ENCODE results near the gene CLN6. TPM values are rescaled to one million over a fixed set of nuclear protein-coding genes. Genes with fewer than 3 reads are reported as not detected.
"Not testable (repeated sequence)": the region's sequence is repeated elsewhere in the genome, so short reads cannot be mapped to it uniquely, and the experiment has no call there.

The CLN6 gene
- total RNA-seq, 1 experiment from 2014 or later, result 68.7 TPM

DNA sequence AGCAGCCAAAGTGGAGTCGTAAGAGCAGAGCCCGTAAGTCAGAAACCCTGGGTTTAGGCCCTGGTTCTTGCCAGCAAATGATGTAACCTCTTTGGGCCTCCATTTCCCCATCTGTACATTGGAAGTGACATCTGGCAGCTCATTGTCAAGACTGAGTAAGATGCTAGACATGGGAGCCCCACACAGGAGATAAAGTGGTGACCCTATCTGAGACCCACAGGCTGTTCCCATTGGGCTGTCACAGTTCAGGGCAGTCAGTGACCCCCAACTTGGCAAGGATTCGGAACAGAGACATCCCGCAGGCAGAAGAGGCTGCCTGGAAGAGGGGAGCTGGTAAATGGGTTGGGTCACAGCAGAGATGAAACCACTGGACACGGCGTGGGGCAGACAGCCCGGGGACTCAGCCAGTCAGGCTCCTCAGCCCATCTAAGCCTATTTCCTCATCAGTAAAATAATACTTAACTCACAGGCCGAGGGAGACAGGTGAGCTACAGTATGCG lies 1.8 kb downstream of the CLN6 start:
- no peaks in the 10 kb centered on the region for H3K36me3 ChIP-seq (ENCODE audit: control insufficient read depth, insufficient read depth, low read length)
- in situ Hi-C loops (cut with HindIII; ENCODE audit: low pct_unique_long_range_greater_than_20kb, low sequenced_read_pairs), result no loop called here
- no peaks in the 10 kb centered on the region for H3K27me3 ChIP-seq (ENCODE audit: control insufficient read depth, insufficient read depth, low read length)
- ATAC-seq (no peak), DNase-seq (ENCODE audit: low read depth, low spot score) (no peak)
- TF ChIP-seq POLR2AphosphoS5 (IDR thresholded peaks at IDR 0.05; ENCODE audit: low read depth, low read length) (no peak), CTCF (IDR thresholded peaks at IDR 0.05) (no peak), SIN3A (IDR thresholded peaks at IDR 0.05; ENCODE audit: borderline replicate concordance, insufficient read depth, low read depth, low read length) (no peak), TCF7L2 (IDR thresholded peaks at IDR 0.05; ENCODE audit: low read depth, low read length) (no peak)
- TF ChIP-seq, protein P1, sequence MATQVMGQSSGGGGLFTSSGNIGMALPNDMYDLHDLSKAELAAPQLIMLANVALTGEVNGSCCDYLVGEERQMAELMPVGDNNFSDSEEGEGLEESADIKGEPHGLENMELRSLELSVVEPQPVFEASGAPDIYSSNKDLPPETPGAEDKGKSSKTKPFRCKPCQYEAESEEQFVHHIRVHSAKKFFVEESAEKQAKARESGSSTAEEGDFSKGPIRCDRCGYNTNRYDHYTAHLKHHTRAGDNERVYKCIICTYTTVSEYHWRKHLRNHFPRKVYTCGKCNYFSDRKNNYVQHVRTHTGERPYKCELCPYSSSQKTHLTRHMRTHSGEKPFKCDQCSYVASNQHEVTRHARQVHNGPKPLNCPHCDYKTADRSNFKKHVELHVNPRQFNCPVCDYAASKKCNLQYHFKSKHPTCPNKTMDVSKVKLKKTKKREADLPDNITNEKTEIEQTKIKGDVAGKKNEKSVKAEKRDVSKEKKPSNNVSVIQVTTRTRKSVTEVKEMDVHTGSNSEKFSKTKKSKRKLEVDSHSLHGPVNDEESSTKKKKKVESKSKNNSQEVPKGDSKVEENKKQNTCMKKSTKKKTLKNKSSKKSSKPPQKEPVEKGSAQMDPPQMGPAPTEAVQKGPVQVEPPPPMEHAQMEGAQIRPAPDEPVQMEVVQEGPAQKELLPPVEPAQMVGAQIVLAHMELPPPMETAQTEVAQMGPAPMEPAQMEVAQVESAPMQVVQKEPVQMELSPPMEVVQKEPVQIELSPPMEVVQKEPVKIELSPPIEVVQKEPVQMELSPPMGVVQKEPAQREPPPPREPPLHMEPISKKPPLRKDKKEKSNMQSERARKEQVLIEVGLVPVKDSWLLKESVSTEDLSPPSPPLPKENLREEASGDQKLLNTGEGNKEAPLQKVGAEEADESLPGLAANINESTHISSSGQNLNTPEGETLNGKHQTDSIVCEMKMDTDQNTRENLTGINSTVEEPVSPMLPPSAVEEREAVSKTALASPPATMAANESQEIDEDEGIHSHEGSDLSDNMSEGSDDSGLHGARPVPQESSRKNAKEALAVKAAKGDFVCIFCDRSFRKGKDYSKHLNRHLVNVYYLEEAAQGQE (IDR thresholded peaks at IDR 0.05; ENCODE audit: insufficient read depth in 1 of 2, low read depth in 2 of 2, low read length in 1 of 2), result no peak
- BruUV-seq (replicated peaks), result no TSS peak
- POLR2A ChIA-PET, result no interaction called here
- no peaks in the 10 kb centered on the region for H3K9me3 ChIP-seq (ENCODE audit: control insufficient read depth, insufficient read depth, low read depth, low read length)
- peaks cover 16% of the 10 kb centered on the region for H3K4me1 ChIP-seq (ENCODE audit: control insufficient read depth, insufficient read depth, low read length)
- H3K4me3 ChIP-seq (ENCODE audit: low read depth in 2 of 2, low read length in 2 of 2), result peak overlapping the region; percentile 83 to 89
- CTCF ChIA-PET, result interaction anchor here (0.8 kb wide), 1 partner anchor 25 kb away, joined by 3 read pairs; no protein-coding TSS in a partner anchor
- H3K27ac ChIP-seq (ENCODE audit: low read length), result peak overlapping the region; percentile 93
- intact Hi-C loops (cut with micrococcal nuclease; ENCODE audit: unreplicated experiment), result no loop called here

DNA sequence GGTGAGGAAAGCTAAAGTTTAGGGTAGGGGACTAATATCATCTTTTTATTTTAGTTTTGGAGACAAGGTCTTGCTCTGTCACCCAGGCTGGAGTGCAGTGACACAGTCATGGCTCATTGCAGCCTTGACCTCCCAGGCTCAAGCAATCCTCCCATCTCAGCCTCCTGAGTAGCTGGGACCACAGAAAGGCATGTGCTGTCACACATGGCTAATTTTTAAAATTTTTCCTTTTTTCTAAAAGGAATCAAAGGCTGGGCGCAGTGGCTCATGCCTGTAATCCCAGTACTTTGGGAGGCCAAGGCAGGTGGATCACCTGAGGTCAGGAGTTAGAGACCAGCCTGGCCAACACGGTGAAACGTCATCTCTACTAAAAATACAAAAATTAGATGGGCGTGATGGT lies 4.1 kb downstream of the CLN6 start:
- CTCF ChIA-PET; BruUV-seq (replicated peaks); ATAC-seq; H3K27ac ChIP-seq (ENCODE audit: low read length); H3K4me3 ChIP-seq (ENCODE audit: low read depth in 2 of 2, low read length in 2 of 2); H3K9me3 ChIP-seq (ENCODE audit: control insufficient read depth, insufficient read depth, low read depth, low read length); intact Hi-C loops (cut with micrococcal nuclease; ENCODE audit: unreplicated experiment); POLR2A ChIA-PET; H3K27me3 ChIP-seq (ENCODE audit: control insufficient read depth, insufficient read depth, low read length); DNase-seq (ENCODE audit: low read depth, low spot score); H3K36me3 ChIP-seq (ENCODE audit: control insufficient read depth, insufficient read depth, low read length); in situ Hi-C loops (cut with HindIII; ENCODE audit: low pct_unique_long_range_greater_than_20kb, low sequenced_read_pairs): not testable (repeated sequence)
- peaks cover 14% of the 10 kb centered on the region for H3K4me1 ChIP-seq (ENCODE audit: control insufficient read depth, insufficient read depth, low read length)

GRCh38 chr15:68224546-68225250 lies 4.8 kb downstream of the CLN6 start:
- Histone ChIP-seq H3K27ac (ENCODE audit: low read length) (no peak overlapping the region), H3K27me3 (ENCODE audit: control insufficient read depth, insufficient read depth, low read length) (no peaks in the 10 kb centered on the region), H3K36me3 (ENCODE audit: control insufficient read depth, insufficient read depth, low read length) (no peaks in the 10 kb centered on the region), H3K4me3 (ENCODE audit: low read depth in 2 of 2, low read length in 2 of 2) (no peak overlapping the region), H3K9me3 (ENCODE audit: control insufficient read depth, insufficient read depth, low read depth, low read length) (no peaks in the 10 kb centered on the region), H3K4me1 (ENCODE audit: control insufficient read depth, insufficient read depth, low read length) (peaks cover 10% of the 10 kb centered on the region; the same call in 1 of the 2 replicates)
- POLR2A ChIA-PET, result no interaction called here
- in situ Hi-C loops (cut with HindIII; ENCODE audit: low pct_unique_long_range_greater_than_20kb, low sequenced_read_pairs), result no loop called here
- DNase-seq (ENCODE audit: low read depth, low spot score) (no peak), ATAC-seq (no peak)
- TF ChIP-seq, protein P1 (IDR thresholded peaks at IDR 0.05; ENCODE audit: insufficient read depth in 1 of 2, low read depth in 2 of 2, low read length in 1 of 2), result no peak
- TF ChIP-seq CTCF (IDR thresholded peaks at IDR 0.05), result no peak
- TF ChIP-seq TCF7L2 (IDR thresholded peaks at IDR 0.05; ENCODE audit: low read depth, low read length), result no peak
- TF ChIP-seq SIN3A (IDR thresholded peaks at IDR 0.05; ENCODE audit: borderline replicate concordance, insufficient read depth, low read depth, low read length), result no peak
- TF ChIP-seq POLR2AphosphoS5 (IDR thresholded peaks at IDR 0.05; ENCODE audit: low read depth, low read length), result no peak
- CTCF ChIA-PET, result no interaction called here
- intact Hi-C loops (cut with micrococcal nuclease; ENCODE audit: unreplicated experiment), result no loop called here
- no TSS peak for BruUV-seq (replicated peaks)
